A549 treated with RU486 at 1 μM for 4 hours (cell line): ENCODE data around the gene WBP2NL. TPM values are rescaled to one million over a fixed set of nuclear protein-coding genes. Genes with fewer than 3 reads are reported as not detected.

ENCODE experiments used
- total RNA-seq: library from RNA; stranded (reverse); fragments of 200-300 nt; extraction: Qiagen RNA extraction; gene quantifications from 5 replicates; pipeline ENCODE4 v1.2.3, GENCODE V29; 2022; ENCODE audit warnings: low read depth

WBP2NL gene
- total RNA-seq = 0.06 to 0.14 TPM in 2 of 5 replicates, not detected in the others

GRCh38 chr22:41998361-41999261, at the start of gene WBP2NL:
WBP2NL (plus strand) TSS chr22:41998788; CDS start chr22:41998819, 31 bp downstream.

GRCh38 chr22:41951898-41952474, 46.6 kb upstream of the WBP2NL start, which contains the start of gene SMIM45:
SMIM45 (plus strand) TSS chr22:41952150.

GRCh38 chr22:41969110-41969646, 29.4 kb upstream of the WBP2NL start, which contains the start of gene SEPTIN3:
SEPTIN3 (plus strand) TSS chr22:41969443; CDS start chr22:41971493, 2,050 bp downstream.

GRCh38 chr22:42070517-42071422, 72.2 kb downstream of the WBP2NL start, which contains the start of gene NAGA:
NAGA (minus strand) TSS chr22:42070812; CDS start chr22:42070297, 515 bp downstream.

GRCh38 chr22:42074132-42074811, 75.7 kb downstream of the WBP2NL start, which contains the start of gene PHETA2:
PHETA2 (plus strand) TSS chr22:42074248; CDS start chr22:42077294, 3,046 bp downstream.

Other genes with a start within 250 kb of the WBP2NL start
- gene CCDC134, start 198.1 kb upstream of the WBP2NL start, total RNA-seq = 2.7 to 4.0 TPM (median 3.4 TPM) in 5 replicates
- gene SREBF2, start 165.7 kb upstream of the WBP2NL start, total RNA-seq = 22.3 to 31.9 TPM (median 28.6 TPM) in 5 replicates
- 0.13 to 0.26 TPM (median 0.18 TPM) in 5 replicates for gene SHISA8, start 83.7 kb upstream of the WBP2NL start, total RNA-seq
- 0.19 to 0.27 TPM (median 0.22 TPM) in 5 replicates for gene TNFRSF13C, start 72.0 kb upstream of the WBP2NL start, total RNA-seq
- gene CENPM, start 51.6 kb upstream of the WBP2NL start, total RNA-seq = 27.0 to 40.9 TPM (median 38.3 TPM) in 5 replicates
- gene SEPTIN3, start 29.3 kb upstream of the WBP2NL start, total RNA-seq = 0.80 to 1.3 TPM (median 1.2 TPM) in 5 replicates
- gene NAGA, start 72.0 kb downstream of the WBP2NL start, total RNA-seq = 5.6 to 7.6 TPM (median 6.7 TPM) in 5 replicates
- not detected in 5 replicates for gene PHETA2, start 75.5 kb downstream of the WBP2NL start, total RNA-seq
- gene SMDT1, start 80.9 kb downstream of the WBP2NL start, total RNA-seq = 21.3 to 48.9 TPM (median 42.4 TPM) in 5 replicates
- 61.9 to 91.1 TPM (median 70.0 TPM) in 5 replicates for gene NDUFA6, start 92.0 kb downstream of the WBP2NL start, total RNA-seq
- 0.13 to 0.69 TPM (median 0.54 TPM) in 5 replicates for gene CYP2D6, start 132.0 kb downstream of the WBP2NL start, total RNA-seq